NCI-H526 (cell line): ENCODE data around the gene SLC9A7.

Experiments
- DNase-seq, 2 experiments: peaks; one replicate each; lab custom pipeline; 2025; lab: John Stamatoyannopoulos, UW

Gene SLC9A7

DNA sequence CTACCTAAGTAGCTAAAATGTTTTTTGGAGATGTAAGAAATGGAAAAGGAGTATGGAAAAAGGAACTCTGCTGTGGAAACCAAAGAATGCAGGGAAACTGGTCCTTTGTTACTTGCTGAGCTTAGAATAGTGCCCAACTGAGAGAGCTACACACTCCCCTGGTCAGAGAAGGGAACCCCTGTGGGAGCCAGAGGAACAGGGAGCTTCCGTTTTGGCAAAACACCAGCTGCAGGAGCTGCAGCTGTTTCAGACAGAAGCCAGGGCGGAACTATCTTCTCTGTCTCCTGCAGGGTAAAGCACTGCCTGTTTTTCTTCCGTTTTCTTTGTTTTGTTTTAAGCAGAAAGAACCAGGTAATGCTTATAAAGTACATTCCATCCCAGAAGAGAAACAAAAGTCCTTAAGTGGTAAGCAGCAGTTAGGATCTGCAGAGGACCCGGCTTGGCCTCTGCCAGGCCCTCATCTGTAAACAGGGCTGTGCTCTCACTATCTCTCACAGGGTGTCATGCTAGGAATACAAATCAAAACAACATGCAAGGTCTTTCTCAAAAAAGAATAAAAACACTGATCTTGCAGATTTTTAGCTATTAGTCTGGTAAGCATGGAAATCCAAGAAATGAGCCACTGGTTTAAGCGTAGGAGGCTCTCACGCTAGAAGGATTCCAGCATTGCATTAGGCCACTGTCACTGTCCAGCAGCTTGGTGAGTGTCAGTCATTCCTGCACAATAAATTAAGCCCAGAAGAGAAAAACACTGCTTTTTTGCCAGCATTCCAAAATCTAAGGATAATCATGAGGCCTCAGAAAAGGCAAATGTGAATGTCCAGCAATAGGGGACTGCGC, 109.3 kb downstream of the SLC9A7 start:
- no peak for DNase-seq

DNA sequence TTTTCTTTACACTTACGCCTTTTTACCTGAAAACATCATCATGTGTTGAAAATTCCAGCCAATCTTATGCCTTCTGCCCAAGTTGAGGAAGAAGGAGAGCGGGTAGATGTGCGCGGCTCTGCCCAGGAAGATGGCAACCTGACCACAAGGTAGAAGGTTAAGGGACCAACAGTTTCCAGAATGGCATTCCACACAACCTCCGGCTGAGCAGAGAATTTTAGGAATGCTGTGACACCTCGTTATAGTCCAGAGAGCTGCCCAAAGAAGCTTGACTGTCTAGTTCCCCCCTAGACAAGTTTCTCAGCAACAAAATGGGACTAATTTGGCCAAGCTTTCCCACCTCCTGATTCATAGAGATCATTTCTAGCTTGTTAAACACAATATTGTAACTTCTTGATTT, 110.3 kb downstream of the SLC9A7 start:
- no peak for DNase-seq

DNA sequence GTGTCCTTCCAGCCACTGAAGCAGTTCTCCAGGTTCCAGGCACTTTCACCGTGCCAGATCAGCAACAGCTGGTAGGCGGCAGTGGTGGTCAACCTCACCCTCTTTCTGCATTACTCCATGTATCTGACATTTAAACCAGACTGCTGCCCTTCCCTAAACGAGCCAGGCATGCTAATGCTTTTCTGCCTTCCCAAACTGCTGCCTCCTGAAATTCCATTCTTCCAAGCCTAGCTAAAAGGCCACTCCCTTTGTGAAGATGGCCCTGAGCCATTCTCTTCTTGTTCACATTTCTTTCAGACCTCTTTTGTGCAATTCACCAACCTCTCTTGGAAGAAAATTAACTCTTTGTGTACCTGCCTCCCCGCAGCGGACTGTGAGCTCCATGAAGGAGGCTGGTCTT, 111.7 kb downstream of the SLC9A7 start:
- no peak for DNase-seq

DNA sequence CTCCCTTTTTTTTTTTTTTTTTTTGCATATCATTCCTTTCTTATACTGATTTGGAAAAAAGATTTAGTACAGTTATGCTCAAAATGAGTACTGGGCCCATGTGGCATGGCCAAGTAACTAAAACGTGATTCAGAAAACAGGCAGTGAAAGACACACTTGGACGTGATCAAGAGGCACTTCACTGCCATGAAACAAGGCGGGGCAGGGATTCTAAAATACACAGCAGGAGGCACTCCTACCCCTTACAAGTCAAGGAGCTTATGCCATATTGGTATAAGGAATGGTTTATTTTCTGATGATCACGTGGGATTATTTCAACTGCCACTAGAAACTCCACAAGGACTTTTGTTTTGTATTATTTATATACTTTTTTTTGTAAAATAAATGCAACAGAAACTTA, 113.3 kb downstream of the SLC9A7 start:
- no peak for DNase-seq

DNA sequence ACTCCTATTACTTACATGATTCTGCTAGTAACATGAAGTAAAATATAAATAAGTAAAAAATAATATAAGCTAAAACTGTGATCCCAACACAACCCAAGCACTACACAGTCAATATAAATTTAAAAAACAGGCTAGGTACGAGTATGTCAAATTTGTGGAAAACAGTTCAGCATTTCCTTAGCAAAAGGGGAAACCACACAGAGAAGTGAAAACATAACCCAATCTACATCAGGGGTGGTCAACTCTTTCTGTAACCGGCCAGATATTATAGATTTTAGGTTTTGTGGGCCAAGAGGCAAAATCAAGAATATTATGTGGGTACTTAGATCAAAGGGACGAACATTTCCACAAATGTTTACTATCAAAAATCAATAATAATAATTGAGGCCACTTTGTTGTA, 115.3 kb downstream of the SLC9A7 start:
- DNase-seq = no peak

DNA sequence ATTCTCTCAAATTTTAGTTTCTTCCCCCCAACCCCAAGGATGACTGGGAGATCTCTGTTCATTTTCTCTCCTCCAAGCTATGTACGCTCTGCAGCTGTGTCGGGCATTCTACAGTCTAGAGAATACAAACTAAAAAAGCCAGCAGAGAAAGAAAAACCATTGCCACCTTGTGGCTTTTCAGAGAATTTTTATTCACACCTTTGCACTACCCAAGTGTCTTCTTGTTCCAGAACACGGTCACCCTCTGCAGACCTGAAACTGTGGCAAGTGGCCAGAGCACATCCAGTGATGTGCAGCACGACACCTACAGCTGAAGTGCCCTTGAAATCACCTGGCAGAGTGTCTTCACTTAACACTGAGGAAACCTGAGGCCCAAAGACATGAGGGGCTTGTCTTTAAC, 116.8 kb downstream of the SLC9A7 start:
- peak; percentile 1 to 12 for DNase-seq

DNA sequence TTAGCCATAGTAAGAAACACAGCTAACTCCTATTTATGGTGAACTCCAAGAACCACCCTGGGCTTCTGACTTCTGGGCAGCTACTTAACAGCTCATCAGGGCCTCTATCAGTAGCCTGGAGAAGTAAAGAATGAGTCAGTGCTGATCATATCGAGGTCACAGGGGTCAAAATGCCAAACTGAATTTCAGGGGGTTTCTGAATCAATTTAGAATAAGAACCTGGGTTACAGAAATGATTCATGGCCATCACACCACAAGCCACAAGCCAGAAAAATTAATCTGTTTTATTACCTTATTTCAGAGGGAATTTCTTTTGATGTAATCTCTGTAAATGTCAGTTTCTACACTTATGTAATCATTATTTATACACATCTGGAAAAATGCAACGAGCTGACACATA, 121.0 kb downstream of the SLC9A7 start:
- no peak for DNase-seq

DNA sequence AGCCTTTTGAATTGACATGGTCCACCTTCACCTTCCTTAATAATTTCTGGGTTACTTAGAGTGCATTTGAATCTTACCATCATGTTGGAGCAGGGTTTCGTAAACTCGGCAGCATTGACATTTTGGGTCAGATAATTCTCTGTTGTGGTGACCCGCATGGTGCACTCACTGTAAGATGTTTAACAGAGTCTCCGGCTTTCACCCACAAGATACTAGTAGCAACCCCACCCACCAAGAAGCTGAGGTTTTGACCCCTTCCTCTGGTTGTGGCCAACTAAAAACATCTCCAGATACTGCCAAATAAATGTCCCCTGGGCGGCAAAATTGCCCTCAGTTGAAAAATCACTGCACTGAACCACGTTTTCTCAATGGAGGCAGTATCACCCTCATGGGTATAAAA, 122.7 kb downstream of the SLC9A7 start:
- DNase-seq = no peak

DNA sequence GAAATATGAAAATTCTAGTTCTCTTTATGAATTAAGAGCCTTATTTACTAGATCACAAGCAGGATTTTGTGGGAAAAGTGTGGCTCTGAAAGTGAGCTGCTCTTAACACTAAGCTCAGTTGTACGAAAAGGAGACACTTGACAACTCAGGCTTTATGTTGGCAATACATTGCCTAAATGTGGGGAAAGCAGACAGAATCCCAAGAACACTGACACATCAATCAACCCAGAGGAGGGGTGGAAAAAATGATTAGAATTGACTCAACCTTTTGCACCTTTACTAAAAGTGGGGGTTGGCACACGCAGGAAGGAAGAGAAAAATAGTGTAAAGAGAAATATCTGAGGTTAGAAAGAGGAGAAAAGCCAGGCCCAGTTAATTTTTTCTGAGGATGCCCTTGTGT, 123.7 kb downstream of the SLC9A7 start:
- DNase-seq = no peak

DNA sequence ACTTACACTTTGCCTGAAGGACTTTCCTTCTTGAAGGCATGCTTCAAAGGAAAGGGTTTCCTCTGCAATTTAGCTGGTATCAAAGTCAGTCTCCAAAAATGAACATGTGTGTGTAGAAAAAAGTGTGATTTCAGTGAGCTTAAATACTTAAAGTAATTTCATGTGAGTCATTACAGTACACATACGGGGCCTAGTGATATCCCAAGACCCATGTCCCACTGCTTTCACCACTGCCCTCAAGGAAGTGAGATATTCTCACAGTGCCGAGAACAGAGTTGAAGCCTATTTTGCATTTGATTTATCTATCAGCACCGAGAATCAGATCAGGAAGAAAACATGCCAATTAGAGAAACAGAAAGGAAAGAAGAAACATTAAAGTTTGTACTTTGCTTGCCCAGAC, 124.3 kb downstream of the SLC9A7 start:
- DNase-seq = no peak

DNA sequence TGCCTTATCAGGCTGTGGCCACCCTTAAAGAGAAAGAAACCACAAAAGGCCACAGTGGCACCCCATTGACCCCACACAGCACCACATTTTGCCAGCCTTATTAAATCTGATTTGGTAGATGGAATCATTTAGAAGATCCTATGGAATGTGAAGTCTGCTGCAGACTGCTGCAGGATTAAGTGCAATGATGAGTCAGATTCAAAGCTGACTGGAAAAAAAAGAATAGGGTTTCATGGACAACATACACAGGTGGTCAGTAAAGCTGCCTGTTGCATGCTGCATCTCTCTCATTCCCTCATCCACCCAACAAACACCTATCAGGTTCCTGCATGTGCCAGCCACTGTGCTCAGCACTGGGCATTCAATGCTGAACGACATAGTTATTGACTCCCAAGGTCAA, 128.8 kb downstream of the SLC9A7 start:
- DNase-seq = no peak

DNA sequence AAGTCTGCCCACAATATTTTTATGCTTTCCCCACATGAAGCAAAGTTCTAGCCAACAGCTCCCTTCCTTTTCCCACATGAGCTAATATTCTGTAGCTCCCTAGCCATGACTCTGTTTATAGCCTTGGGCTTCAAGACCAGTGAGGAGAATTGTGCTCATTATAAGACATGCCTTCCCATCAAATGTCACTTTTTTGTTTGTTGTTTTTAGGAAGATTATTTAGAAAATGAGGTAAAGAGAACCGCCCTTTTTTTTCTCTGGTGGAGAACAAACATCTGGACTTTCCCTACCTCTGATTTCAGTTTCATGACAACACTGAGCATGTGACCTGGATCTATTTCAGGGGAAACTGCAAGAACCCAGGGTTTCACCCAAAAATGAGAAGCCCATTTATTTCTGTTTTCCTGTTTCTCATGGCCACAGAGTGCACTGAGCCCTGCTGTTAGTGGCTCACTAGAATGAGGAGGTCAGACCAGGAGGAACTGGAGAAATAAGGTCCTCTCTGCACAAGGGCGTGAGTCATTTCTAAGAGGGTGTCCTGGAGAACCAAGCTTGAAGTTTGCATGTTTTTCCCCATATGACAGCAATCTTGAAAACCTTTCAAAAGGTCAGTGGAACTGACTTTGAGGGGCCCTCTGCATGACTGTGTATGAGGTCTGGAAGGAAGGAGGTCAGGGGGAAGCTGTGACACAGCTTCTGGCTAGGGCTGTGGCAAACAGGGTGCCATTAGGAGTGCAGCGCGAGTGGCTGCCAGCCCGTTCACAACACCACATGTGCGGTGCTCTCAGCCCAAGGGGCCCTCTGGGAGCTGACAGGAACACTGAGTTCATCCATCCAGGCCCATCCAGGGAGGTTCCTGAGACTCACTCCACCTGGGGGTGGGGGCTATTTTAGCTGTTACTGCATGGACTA, 130.2 kb downstream of the SLC9A7 start:
- no peak for DNase-seq

DNA sequence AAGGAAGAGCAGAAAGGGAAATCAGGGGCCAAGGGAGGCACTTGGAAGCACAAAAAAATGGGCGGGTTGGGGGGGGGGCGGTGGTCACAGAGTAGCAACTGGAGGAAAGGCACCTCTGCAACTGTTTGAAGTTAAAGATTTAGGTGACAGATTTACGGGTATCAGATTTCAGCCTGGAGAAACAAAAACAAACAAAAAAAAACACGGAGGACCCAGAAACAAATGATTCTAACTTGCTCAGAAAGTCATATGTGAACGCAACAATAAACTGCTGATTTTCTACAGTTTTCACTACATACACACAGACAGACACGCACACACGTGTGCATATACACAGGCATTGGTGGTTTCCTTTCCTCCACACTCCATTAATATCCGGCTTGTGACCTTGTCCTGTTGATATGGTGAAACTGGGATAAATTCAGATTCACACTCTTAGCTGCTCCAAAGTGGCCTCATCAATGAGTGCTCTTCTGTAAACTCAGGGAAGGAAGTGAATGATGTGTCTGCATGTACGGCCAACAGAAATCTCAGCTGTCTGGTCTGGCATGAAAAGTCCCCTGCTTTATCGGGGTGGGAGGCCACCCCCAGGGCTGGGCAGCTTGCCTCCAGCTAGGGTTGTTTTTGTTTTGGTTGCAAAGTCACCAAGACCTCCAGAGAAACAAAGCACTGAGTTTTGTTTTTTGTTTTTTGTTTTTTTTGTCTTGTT, 131.1 kb downstream of the SLC9A7 start:
- no peak for DNase-seq

DNA sequence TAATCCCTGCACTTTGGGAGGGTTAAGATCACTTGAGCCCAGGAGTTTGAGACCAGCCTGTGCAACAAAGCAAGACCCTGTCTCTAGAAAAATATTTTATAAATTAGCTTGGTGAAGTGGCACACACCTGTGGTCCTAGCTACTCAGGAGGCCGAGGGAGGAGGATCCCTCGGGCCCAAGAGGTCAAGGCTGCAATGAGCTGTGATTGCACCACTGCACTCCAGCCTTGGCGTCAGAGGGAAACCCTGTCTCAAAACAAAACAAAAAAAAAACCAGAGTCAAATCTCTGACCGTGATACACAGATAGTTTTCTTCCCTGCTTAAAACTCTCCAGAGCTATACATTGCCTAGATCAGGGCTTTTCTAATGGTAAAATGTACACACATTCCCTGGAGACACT, 131.9 kb downstream of the SLC9A7 start:
- no peak for DNase-seq

DNA sequence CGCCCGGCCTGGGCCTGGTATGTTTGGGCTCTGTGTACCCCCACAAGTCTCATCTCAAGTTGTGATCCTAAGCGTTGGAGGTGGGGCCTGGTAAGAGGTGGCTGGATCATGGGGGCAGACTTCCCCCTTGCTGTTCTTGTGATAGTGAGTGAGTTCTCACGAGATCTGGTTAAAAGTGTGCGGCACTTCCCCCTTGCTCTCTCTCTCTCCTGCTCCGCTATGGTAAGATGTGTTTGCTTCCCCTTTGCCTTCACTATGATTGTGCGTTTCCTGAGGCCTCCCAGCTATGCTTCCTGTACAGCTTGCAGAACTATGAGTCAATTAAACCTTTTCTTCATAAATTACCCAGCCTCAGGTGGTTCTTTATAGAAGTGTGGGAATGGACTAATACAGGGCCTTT, 132.4 kb downstream of the SLC9A7 start:
- no peak for DNase-seq

DNA sequence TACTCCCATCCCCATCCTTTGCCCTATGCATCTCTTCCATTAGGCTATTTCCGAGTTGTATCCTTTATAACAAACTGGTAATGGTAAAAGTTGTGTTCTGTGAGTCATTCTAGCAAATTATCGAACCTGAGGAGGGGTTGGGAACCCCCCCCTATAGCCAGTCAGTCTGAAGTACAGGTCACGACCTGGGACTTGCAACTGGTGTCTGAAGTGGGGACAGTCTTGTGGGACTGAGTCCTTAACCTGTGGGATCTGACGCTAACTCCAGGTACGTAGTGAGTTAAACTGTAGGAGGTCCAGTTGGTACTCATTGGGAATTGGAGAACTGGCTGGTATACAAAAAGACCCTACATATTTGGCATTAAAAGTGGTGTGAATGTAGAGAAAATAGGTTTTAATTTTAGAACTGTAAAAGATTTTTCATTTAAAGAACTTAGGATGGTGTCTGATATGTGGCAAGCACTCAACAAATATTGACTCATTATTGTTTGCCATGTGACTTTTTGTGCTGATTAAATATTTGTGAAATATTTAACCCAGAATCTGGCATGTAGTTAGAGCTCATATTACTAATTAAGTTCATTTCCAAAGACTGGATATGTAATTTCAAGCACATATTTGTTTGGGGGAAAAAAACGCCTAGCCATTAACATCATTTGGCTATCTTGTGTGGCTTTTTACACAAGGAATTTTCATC, 134.7 kb downstream of the SLC9A7 start:
- DNase-seq = no peak

DNA sequence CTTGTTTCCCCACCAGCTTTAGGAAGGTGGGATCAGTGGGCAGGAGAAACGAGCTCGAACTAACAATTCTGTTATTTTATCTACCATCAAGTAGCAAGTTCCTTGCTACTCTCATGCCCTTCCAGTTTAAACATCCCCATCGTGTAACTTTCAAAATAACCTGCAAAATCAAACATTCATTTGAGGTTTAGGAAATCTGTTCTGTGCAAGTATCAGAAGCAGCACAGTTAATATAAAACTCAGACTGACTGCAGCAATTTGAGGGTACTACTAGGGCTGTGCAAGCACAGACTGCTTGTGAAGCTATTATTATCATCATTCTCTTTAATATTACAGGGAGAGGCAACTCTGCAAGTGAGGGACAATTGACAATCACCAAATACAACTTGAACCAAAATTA, 137.3 kb downstream of the SLC9A7 start:
- no peak for DNase-seq

DNA sequence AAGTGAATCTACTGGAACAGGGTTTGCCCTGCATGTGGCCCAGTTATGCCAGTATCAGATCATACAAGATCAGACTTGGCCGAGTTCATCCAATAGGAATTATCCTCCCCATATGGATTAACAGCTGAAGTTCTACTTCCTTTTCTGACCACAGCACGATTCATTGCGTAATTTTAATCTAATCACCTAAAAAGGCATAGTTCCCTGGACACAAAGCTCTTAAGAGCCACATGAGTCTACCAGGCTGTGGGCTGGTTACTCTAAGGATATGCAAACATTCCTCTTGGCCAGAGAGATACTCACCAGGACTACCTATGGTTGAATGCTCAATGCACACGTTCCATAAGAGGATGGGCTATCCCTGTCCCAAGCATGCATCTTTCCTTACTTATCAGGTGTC, 138.4 kb downstream of the SLC9A7 start:
- DNase-seq = no peak

DNA sequence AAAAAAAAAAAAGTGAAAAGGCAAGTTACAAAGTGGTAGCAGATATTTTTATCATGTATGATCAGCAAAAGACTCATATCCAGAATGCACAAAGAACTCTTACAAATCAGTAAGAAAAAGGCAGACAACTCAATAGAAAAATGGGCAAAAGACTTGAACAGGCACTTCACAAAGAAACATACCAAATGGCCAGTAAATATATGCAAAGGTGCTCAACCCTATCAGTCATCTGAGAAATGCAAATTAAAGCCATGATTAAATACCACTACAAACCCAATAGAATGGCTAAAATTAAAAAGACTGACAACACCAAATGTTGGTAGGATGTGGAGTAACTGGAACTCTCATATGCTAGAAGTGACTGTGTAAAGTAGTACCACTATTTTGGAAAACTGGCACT, 140.0 kb downstream of the SLC9A7 start:
- no peak for DNase-seq

DNA sequence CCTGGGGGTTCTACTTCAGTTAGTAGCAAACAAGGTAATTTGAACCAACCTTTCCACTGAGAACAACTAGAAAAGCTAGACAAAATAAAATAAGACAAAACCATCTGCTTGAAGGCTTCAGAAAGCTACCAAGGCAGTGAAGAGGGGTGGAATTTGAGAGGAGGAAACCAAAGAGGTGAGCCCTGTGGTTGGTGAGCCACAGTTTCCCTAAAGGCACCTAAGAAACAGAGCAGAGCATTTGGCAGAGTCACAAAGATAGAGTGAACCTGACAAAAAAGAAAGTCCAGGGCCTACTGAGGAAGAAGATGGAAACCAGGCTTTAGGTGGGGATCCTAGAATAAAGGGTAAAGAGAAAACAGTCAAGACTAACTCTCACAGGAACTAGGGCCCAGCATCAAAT, 141.0 kb downstream of the SLC9A7 start:
- no peak for DNase-seq

DNA sequence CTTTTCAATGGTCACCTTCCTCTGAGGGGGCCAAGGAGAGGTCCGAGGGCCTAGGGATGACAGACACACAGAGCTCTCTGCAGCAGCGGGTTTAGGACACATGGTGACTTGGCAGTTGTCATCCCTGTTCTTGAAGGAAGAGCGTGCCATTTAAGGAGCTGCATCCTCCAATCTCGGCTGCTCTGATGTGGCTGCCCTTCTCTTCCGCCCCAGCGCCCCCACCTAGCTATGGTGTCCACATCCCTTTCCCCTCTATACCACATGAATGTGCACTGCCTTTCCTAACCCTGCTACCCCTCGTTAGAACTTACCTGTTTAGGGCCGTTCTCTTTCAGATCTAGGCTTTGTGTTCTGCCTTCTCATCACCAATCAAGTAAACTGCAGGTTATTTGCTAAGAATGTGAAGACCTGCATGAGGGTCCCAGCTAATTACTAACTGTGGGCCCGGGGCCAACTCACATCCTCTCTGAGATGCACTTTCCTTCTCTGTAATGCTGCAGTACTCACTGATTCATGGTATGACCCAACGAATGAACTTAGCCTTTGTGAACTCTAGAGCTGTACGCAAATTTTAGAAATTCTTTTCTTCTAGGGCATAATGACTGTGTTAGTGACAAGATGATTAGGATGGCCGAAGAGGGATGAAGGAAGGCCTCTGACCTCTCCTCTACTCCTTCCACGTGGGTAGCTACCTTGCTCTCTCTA, 147.1 kb downstream of the SLC9A7 start:
- no peak for DNase-seq
